OCI-LY3 (cell line): ENCODE measurements around the gene ERP44.
A peak's percentile ranks its signal among the peaks of the same experiment; 100 is the strongest.
"Not testable (repeated sequence)": the region's sequence is repeated elsewhere in the genome, so short reads cannot be mapped to it uniquely, and the experiment has no call there.

ENCODE experiments used
- H2AFZ ChIP-seq: fragments of 200-600, 300-600 bp; shearing (Covaris generic); 2 replicates; pipeline ENCODE4 v1.6.0; 2014; ENCODE audit warnings: antibody characterized with exemption, low read depth, low read length
- H3K27ac ChIP-seq: fragments of 200-600, 300-600 bp; sonication (generic); 2 replicates; pipeline ENCODE4 v1.5.1; 2014; ENCODE audit warnings: mild to moderate bottlenecking, low read length, moderate library complexity, mixed read lengths
- H3K27me3 ChIP-seq: fragments of 200-600, 300-600 bp; sonication (generic); 2 replicates; pipeline ENCODE4 v1.6.1; 2014; ENCODE audit warnings: low read depth, low read length, mixed read lengths
- H3K36me3 ChIP-seq: fragments of 200-600, 300-600 bp; sonication (generic); replicated peaks from 2 replicates; pipeline ENCODE3; 2014; ENCODE audit warnings: low read depth, low read length, mixed read lengths
- H3K4me1 ChIP-seq: fragments of 300-600, 200-600 bp; sonication (generic); 2 replicates; pipeline ENCODE4 v1.6.1; 2014; ENCODE audit warnings: low read length, mixed read lengths
- H3K4me2 ChIP-seq: fragments of 200-600, 300-600 bp; sonication (generic); 2 replicates; pipeline ENCODE4 v1.6.1; 2014; ENCODE audit warnings: low read length, mixed read lengths
- H3K4me3 ChIP-seq: fragments of 300-600, 200-600 bp; sonication (generic); 2 replicates; pipeline ENCODE4 v1.5.1; 2014; ENCODE audit warnings: antibody characterized with exemption, mild to moderate bottlenecking, low read length, moderate library complexity
- H3K79me2 ChIP-seq: fragments of 300-600, 200-600 bp; shearing (Covaris generic); 2 replicates; pipeline ENCODE4 v1.6.1; 2014; ENCODE audit warnings: mild to moderate bottlenecking, low read length, mixed read lengths
- H3K9ac ChIP-seq: fragments of 300-600, 200-600 bp; shearing (Covaris generic); 2 replicates; pipeline ENCODE4 v1.6.0; 2014; ENCODE audit warnings: mild to moderate bottlenecking, low read length, moderate library complexity
- H3K9me3 ChIP-seq: fragments of 200-600, 300-600 bp; shearing (Covaris generic); 2 replicates; pipeline ENCODE4 v1.6.1; 2014; ENCODE audit warnings: low read length, mixed read lengths; ENCODE audit not compliant: insufficient read depth
- H4K20me1 ChIP-seq: fragments of 200-600, 300-600 bp; sonication (generic); 2 replicates; pipeline ENCODE4 v1.6.1; 2016; ENCODE audit warnings: low read length, mixed read lengths; ENCODE audit not compliant: insufficient read depth
- CTCF ChIP-seq: fragments of 200-600, 300-600 bp; sonication (generic); IDR thresholded peaks from 2 replicates; pipeline ENCODE4 v1.5.1; 2014; ENCODE audit warnings: antibody characterized with exemption, low read length, low read depth
- EZH2phosphoT487 ChIP-seq: fragments of 200-600 bp; shearing (Covaris generic); IDR thresholded peaks from 2 replicates; pipeline ENCODE4 v1.6.1; 2018; ENCODE audit warnings: antibody characterized with exemption, mixed run types, low read depth

Gene ERP44

GRCh38 chr9:100100146-100100667 lies 1.4 kb upstream of the ERP44 start:
- H3K27ac ChIP-seq = no peak overlapping the region
- peak overlapping the region; percentile 81 for H3K9ac ChIP-seq
- TF ChIP-seq EZH2phosphoT487 (no peak), CTCF (no peak)
- 0 out of 2 replicates have a peak overlapping the region, but pooled peaks have one; percentile 98 for H2AFZ ChIP-seq
- H3K4me2 ChIP-seq = peak overlapping the region; percentile 92
- H3K36me3 ChIP-seq = peaks cover 4% of the 10 kb centered on the region
- peaks cover 13% of the 10 kb centered on the region for H3K4me1 ChIP-seq
- H3K9me3 ChIP-seq = no peaks in the 10 kb centered on the region
- H3K27me3 ChIP-seq = no peaks in the 10 kb centered on the region
- peak overlapping the region; percentile 96 for H3K4me3 ChIP-seq
- peaks cover 4% of the 10 kb centered on the region; the same call in 1 of the 2 replicates for H4K20me1 ChIP-seq
- peaks cover 46% of the 10 kb centered on the region for H3K79me2 ChIP-seq

- peak overlapping the region; percentile 98 for H2AFZ ChIP-seq
- peaks cover 3% of the 10 kb centered on the region for H3K36me3 ChIP-seq
- H3K4me2 ChIP-seq = peak overlapping the region; percentile 92
- peak overlapping the region; percentile 96 for H3K4me3 ChIP-seq
- peaks cover 13% of the 10 kb centered on the region for H3K4me1 ChIP-seq
- peaks cover 48% of the 10 kb centered on the region for H3K79me2 ChIP-seq
- H3K27me3 ChIP-seq = no peaks in the 10 kb centered on the region
- H3K9ac ChIP-seq = peak overlapping the region; percentile 81
- no peak for TF ChIP-seq CTCF
- TF ChIP-seq EZH2phosphoT487 = no peak
- peaks cover 4% of the 10 kb centered on the region; the same call in 1 of the 2 replicates for H4K20me1 ChIP-seq
- peak overlapping the region; percentile 38 for H3K27ac ChIP-seq
- H3K9me3 ChIP-seq = no peaks in the 10 kb centered on the region
Measured at GRCh38 chr9:100099722-100100042, 882 bp upstream of the ERP44 start.

- H3K4me2 ChIP-seq = peak overlapping the region; percentile 80
- peak overlapping the region; percentile 96 for H3K4me3 ChIP-seq
- TF ChIP-seq CTCF (no peak), EZH2phosphoT487 (no peak)
- no peaks in the 10 kb centered on the region for H3K27me3 ChIP-seq
- peaks cover 3% of the 10 kb centered on the region for H3K36me3 ChIP-seq
- peaks cover 56% of the 10 kb centered on the region for H3K79me2 ChIP-seq
- H3K9me3 ChIP-seq = no peaks in the 10 kb centered on the region
- H2AFZ ChIP-seq = 0 out of 2 replicates have a peak overlapping the region, but pooled peaks have one; percentile 15
- H4K20me1 ChIP-seq = peaks cover 4% of the 10 kb centered on the region; the same call in 1 of the 2 replicates
- H3K4me1 ChIP-seq = peaks cover 13% of the 10 kb centered on the region
- H3K27ac ChIP-seq = peak overlapping the region; percentile 22
- H3K9ac ChIP-seq = peak overlapping the region; percentile 89
Measured at GRCh38 chr9:100098046-100098886, 534 bp downstream of the ERP44 start.

GRCh38 chr9:100096378-100096916 lies 2.4 kb downstream of the ERP44 start:
- Histone ChIP-seq H3K36me3 (no peaks in the 10 kb centered on the region), H4K20me1 (peaks cover 12% of the 10 kb centered on the region), H3K27ac (no peak overlapping the region), H3K4me2 (no peak overlapping the region), H3K9ac (no peak overlapping the region), H3K27me3 (no peaks in the 10 kb centered on the region), H2AFZ (no peak overlapping the region), H3K9me3 (no peaks in the 10 kb centered on the region), H3K79me2 (peaks cover 74% of the 10 kb centered on the region), H3K4me3 (no peak overlapping the region), H3K4me1 (peaks cover 13% of the 10 kb centered on the region)
- no peak for TF ChIP-seq EZH2phosphoT487
- no peak for TF ChIP-seq CTCF

GRCh38 chr9:100094411-100094810 lies 4.4 kb downstream of the ERP44 start:
- H3K4me2 ChIP-seq, H3K36me3 ChIP-seq, H3K27me3 ChIP-seq, H3K9me3 ChIP-seq, H3K4me3 ChIP-seq, H3K27ac ChIP-seq, H2AFZ ChIP-seq, H3K4me1 ChIP-seq, H3K9ac ChIP-seq: not testable (repeated sequence)
- Histone ChIP-seq H3K79me2 (peaks cover 72% of the 10 kb centered on the region), H4K20me1 (peaks cover 12% of the 10 kb centered on the region)
